Stimulated activated memory B cell treated with anti-CD40 and anti-IgM and Interleukin-4, amounts not matched to agents 10 μg/mL and 1 μg/mL and 100 μg/mL, for 72 hours (primary cell): Measurements from ENCODE around the gene KXD1.
"Not testable (repeated sequence)": the region's sequence is repeated elsewhere in the genome, so short reads cannot be mapped to it uniquely, and the experiment has no call there.

Experiments
- ATAC-seq: fragments of 150-1000 bp; cut with Tn5 transposase; 2 replicates; pipeline ENCODE4 v1.10.0; 2021
- H3K27ac Mint-ChIP-seq: one replicate; pipeline ENCODE4 v1.8.0; 2022; ENCODE audit warnings: mild to moderate bottlenecking, mixed read lengths
- H3K27me3 Mint-ChIP-seq: one replicate; pipeline ENCODE4 v1.8.0; 2022; ENCODE audit warnings: mixed read lengths
- H3K36me3 Mint-ChIP-seq: one replicate; pipeline ENCODE4 v1.8.0; 2022; ENCODE audit warnings: mixed read lengths
- H3K4me1 Mint-ChIP-seq: one replicate; pipeline ENCODE4 v1.8.0; 2022; ENCODE audit warnings: mixed read lengths
- H3K4me3 Mint-ChIP-seq: one replicate; pipeline ENCODE4 v1.8.0; 2022; ENCODE audit warnings: mild to moderate bottlenecking, moderate library complexity, mixed read lengths
- H3K9me3 Mint-ChIP-seq: one replicate; pipeline ENCODE4 v1.8.0; 2022; ENCODE audit warnings: mixed read lengths

KXD1 gene

DNA sequence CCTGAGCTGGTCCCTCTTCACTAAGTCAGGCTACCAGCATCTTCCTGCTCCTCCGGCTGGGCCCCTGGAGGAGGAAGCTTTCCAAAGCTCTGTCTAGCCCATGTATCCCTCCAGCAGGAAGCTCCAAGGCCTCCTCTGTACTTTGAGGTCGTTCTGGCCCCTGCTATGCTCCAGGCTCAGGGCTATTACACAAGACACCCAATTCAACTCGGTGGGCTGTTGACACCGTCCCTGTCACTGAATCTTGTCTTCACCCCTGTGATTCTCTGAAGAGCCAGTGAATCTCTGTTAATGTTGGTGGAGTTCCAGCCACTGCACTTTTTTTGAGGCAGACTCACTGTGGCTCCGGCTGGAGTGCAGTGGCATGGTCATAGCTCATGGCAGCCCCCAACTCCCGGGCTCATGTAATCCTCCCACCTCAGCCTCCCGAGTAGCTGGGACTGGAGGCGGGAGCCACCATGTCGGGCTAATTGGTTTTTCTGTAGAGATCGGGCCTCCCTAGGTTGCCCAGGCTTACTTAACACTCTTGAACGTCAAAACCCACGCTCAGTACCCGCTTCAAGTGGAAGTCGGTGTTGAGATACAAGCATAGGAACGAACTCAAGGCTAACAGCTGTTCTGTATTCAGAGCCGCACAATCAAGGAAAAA is 30.4 kb downstream of the KXD1 start:
- Mint-ChIP-seq H3K36me3 (peaks cover 6% of the 10 kb centered on the region), H3K9me3 (no peaks in the 10 kb centered on the region), H3K4me1 (peaks cover 46% of the 10 kb centered on the region), H3K27ac (peak overlapping the region; percentile 92), H3K4me3 (peak overlapping the region; percentile 86), H3K27me3 (no peaks in the 10 kb centered on the region)
- ATAC-seq: no peak

- Mint-ChIP-seq H3K27ac (peak within 1 kb of the TSS; percentile 92), H3K4me3 (peak within 1 kb of the TSS; percentile 86), H3K36me3 (peaks cover 6% of the 10 kb centered on the region), H3K27me3 (no peaks in the 10 kb centered on the region), H3K9me3 (no peaks in the 10 kb centered on the region), H3K4me1 (peaks cover 53% of the 10 kb centered on the region)
- ATAC-seq: peak; percentile 95
Observed at GRCh38 chr19:18588611-18589379, 31.1 kb downstream of the KXD1 start, which contains the start of gene REX1BD. Gene REX1BD, plus strand, starts transcription at chr19:18588798. Its CDS starts 4 bp downstream, at chr19:18588802.

DNA sequence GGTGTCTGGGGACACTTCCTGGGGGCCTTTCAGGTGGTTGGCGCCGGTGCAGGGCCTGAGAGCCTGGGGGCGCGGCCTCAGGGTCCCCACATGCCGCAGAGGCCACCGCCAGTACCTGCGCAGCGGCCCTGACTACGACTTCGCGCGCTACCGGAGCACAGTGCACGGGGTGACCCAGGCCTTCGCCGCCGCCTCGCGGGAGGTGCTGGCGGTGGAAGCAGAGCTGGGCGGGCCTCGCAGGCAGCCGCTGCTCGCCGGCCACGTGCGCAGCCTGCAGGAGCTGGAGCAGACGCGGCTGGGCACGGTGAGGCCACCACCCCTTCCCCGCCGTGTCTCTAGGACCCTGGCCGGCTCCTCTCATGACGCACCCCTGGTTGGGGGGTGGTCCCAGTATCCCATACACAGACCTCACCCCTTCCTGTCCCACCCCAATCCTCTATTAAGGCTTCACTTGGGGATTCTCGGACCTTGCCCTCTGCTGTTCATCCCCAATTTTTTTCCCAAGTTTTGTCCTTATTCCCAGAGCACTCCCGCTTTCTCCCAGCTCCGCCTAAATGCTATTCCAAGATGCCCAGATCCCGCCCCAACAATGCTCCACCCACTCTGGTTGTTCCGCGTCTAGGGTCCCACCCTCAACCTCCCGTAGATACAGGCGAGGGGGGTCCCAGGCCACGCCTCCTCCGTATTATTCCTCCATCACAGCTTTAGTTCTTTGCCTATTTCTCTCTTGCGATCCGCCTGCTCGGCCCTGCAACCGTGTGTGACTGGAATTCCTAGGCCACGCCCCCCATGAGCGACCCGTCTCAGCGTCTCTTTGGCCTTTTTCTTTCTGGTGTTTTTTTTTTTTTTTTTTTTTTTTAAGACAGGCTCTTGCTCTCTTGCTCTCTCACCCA is 32.0 kb downstream of the KXD1 start:
- no peaks in the 10 kb centered on the region for H3K9me3 Mint-ChIP-seq
- H3K4me1 Mint-ChIP-seq: peaks cover 57% of the 10 kb centered on the region
- H3K36me3 Mint-ChIP-seq: peaks cover 6% of the 10 kb centered on the region
- peak; percentile 64 for ATAC-seq
- H3K27me3 Mint-ChIP-seq: no peaks in the 10 kb centered on the region
- peak overlapping the region; percentile 92 for H3K27ac Mint-ChIP-seq
- peak overlapping the region; percentile 86 for H3K4me3 Mint-ChIP-seq

DNA sequence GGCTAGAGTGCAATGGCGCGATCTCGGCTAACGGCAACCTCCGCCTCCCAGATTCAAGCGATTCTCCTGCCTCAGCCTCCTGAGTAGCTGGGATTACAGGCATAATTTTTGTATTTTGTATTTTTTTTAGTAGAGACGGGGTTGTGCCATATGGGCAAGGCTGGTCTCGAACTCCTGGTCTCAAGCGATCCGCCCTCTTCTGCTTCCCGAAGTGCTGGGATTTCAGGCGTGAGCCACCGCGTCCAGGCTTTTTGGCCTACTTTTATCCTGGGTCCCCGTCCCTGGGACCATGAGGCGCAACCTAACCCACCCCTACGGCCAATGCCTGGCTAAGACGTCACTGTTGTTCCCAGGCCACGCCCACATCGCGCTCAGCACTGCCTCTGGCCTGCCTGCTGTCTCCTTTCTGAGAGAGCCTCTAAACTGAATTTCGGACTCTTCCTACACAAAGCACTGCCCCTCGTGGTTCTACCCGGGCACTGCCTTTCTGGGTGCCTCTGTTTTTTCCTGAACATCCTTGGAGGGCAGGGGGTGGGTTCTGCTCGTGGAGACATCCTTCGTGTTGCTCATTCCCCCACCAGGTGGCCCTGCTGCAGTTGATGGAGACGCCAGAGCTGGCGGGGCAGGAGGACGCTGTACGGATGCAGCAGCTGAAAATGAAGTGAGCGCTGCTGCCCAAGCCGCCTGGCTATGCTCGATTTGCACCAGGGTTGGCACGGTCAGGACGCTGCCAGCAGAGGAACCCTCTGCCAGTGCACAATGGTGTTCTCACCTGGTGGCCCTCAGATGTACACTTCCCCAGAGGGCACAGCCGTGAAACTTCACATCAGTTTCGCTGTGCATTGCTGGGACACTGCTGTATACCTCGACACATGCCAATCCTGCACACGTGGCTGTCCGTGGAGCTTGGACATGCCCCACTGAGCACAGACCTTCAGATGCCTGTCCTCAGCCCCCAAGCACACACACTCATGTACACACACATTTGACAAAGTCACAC is 32.9 kb downstream of the KXD1 start:
- Mint-ChIP-seq H3K4me3 (peak overlapping the region; percentile 86), H3K4me1 (peaks cover 56% of the 10 kb centered on the region), H3K36me3 (peaks cover 6% of the 10 kb centered on the region), H3K27me3 (peaks cover 1% of the 10 kb centered on the region), H3K9me3 (no peaks in the 10 kb centered on the region), H3K27ac (peak overlapping the region; percentile 92)
- ATAC-seq: no peak

- no peak for ATAC-seq
- Mint-ChIP-seq H3K27ac (no peak overlapping the region), H3K36me3 (peaks cover 6% of the 10 kb centered on the region), H3K27me3 (peaks cover 14% of the 10 kb centered on the region), H3K4me3 (peak overlapping the region; percentile 48), H3K4me1 (peaks cover 51% of the 10 kb centered on the region), H3K9me3 (no peaks in the 10 kb centered on the region)
Observed at GRCh38 chr19:18591735-18592385, 34.2 kb downstream of the KXD1 start.

DNA sequence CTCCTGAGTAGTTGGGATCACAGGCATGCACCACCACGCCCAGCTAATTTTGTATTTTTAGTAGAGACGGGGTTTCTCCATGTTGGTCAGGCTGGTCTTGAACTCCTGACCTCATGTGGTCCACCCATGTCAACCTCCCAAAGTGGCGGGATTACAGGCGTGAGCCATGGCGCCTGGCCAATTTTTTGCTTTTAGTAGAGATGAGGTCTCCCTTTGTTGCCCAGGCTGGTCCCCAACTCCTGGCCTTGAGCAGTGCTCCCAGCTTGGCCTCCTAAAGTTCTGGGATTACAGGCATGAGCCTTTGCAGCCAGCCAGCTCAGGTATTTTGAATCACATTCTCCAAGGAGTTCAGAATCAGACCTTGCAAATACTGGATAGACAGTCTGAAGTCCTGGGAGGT is 35.1 kb downstream of the KXD1 start:
- not testable (repeated sequence) for H3K36me3 Mint-ChIP-seq, ATAC-seq, H3K4me3 Mint-ChIP-seq, H3K9me3 Mint-ChIP-seq, H3K27ac Mint-ChIP-seq
- Mint-ChIP-seq H3K27me3 (peaks cover 17% of the 10 kb centered on the region), H3K4me1 (peaks cover 47% of the 10 kb centered on the region)

- peaks cover 41% of the 10 kb centered on the region for H3K4me1 Mint-ChIP-seq
- peaks cover 25% of the 10 kb centered on the region for H3K27me3 Mint-ChIP-seq
- peak overlapping the region; percentile 49 for H3K27ac Mint-ChIP-seq
- ATAC-seq: no peak
- no peaks in the 10 kb centered on the region for H3K9me3 Mint-ChIP-seq
- peaks cover 6% of the 10 kb centered on the region for H3K36me3 Mint-ChIP-seq
- peak overlapping the region; percentile 32 for H3K4me3 Mint-ChIP-seq
Observed at GRCh38 chr19:18593367-18594095, 35.9 kb downstream of the KXD1 start.

GRCh38 chr19:18594096-18594823 is 36.6 kb downstream of the KXD1 start:
- Mint-ChIP-seq H3K4me3 (peak overlapping the region; percentile 58), H3K4me1 (peaks cover 39% of the 10 kb centered on the region), H3K27me3 (peaks cover 33% of the 10 kb centered on the region), H3K36me3 (peaks cover 6% of the 10 kb centered on the region), H3K27ac (peak overlapping the region; percentile 48), H3K9me3 (no peaks in the 10 kb centered on the region)
- peak; percentile 77 for ATAC-seq

GRCh38 chr19:18594824-18595373 is 37.2 kb downstream of the KXD1 start:
- H3K4me3 Mint-ChIP-seq: peak overlapping the region; percentile 58
- peak overlapping the region; percentile 48 for H3K27ac Mint-ChIP-seq
- H3K27me3 Mint-ChIP-seq: peaks cover 39% of the 10 kb centered on the region
- H3K36me3 Mint-ChIP-seq: peaks cover 6% of the 10 kb centered on the region
- ATAC-seq: peak; percentile 1
- H3K4me1 Mint-ChIP-seq: peaks cover 33% of the 10 kb centered on the region
- H3K9me3 Mint-ChIP-seq: no peaks in the 10 kb centered on the region

DNA sequence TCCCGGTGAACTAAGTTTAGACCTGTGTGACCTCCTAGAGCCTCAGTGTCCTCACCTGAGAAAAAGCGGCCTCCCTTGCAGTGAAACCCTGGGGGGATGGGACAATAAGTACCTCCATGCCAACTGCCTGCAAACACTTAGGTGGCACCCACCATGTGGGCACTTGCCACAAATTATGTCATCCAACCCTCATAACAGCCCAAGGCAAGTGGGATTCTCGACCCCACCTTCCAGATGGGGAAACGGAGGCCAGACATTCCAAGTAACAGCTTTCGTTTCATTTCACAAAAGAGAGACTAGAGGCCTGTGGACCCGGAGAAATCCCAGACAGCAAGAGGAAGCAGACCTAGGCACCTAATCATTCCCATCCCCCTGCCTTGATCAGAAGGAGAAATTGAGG is 37.8 kb downstream of the KXD1 start:
- Mint-ChIP-seq H3K4me1 (peaks cover 27% of the 10 kb centered on the region), H3K9me3 (no peaks in the 10 kb centered on the region), H3K27ac (no peak overlapping the region), H3K4me3 (no peak overlapping the region), H3K27me3 (peaks cover 39% of the 10 kb centered on the region), H3K36me3 (peaks cover 6% of the 10 kb centered on the region)
- ATAC-seq: no peak

DNA sequence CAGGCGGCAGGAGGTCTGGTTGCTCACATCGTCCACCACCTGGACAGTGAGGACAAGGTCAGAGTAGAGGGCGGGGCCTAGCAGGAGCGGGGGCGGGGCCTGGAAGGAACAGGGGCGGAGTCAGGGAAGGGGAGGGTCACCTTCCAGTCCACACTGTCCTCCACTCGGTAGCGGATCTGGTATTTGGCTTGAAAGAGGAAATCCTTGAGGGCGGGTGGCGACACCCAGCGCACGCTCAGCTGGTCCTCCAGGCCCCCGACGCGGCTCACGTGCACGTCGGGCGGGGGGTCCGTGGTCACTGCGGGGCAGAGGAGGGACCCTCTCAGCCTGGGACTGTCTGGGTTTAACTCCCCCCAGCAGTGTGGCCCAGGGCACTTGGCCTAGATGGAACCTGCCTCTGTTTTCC is 39.1 kb downstream of the KXD1 start:
- peaks cover under 1% of the 10 kb centered on the region for H3K36me3 Mint-ChIP-seq
- H3K27me3 Mint-ChIP-seq: peaks cover 47% of the 10 kb centered on the region
- no peak overlapping the region for H3K4me3 Mint-ChIP-seq
- H3K9me3 Mint-ChIP-seq: no peaks in the 10 kb centered on the region
- peak; percentile 31 for ATAC-seq
- no peak overlapping the region for H3K27ac Mint-ChIP-seq
- H3K4me1 Mint-ChIP-seq: peaks cover 22% of the 10 kb centered on the region

DNA sequence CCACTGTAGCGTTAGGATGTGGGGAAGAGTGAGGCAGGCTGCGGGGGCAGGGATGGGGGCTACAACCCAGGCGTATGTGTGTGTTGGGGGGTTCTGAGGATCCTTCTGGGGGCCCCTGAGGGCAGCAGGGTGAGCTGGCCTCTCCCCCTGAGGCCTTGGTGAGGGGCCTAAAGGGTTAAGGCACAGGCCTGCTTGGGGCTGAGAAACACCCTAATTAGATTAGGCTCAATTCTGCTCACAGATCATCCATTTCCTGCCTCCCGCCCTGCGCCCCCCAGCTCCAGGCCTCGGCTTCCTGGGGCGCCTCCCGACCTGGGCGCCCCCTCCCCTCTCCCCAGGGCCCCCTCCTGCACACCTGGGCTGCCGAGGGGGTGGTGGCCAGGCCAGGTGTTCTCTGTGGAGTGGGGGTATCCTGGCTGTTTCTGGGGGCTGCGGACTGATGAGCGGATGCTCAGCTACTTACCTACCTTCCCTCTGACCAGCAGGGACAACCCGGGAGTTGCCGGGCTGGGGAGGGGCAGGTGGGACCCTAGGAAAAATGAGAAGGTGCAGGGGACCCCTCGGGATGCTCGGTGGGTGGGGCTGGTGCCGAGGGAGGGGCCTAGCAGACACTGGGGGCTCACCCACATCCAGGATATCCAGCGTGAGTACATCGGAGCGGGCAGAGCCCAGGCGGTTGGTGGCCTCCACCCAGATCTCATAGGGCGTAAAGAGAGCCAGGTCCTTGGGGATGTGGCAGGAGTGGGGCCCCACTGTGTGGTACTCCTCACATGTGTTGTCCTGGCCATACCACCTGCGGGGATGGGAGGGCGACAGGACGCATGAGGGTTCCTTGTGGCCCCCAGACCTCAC is 40.4 kb downstream of the KXD1 start:
- no peak overlapping the region for H3K27ac Mint-ChIP-seq

More for the DNA sequence above, 40.4 kb downstream of the KXD1 start:
- no peak overlapping the region for H3K4me3 Mint-ChIP-seq
- H3K36me3 Mint-ChIP-seq: no peaks in the 10 kb centered on the region
- H3K9me3 Mint-ChIP-seq: no peaks in the 10 kb centered on the region
- no peak for ATAC-seq
- H3K4me1 Mint-ChIP-seq: peaks cover 26% of the 10 kb centered on the region
- H3K27me3 Mint-ChIP-seq: peaks cover 59% of the 10 kb centered on the region
